ENCODE measurements around the gene BSCL2.

Gene BSCL2

GRCh38 chr11:62646825-62647608, 60.2 kb downstream of the BSCL2 start:
- no peaks in the 10 kb centered on the region for H3K27me3 ChIP-seq (ENCODE audit: insufficient read depth, low read depth)
- H3K4me3 ChIP-seq (IDR thresholded peaks at IDR 0.05; ENCODE audit: insufficient read depth, low read depth, low read length) = no peak overlapping the region
- no peaks in the 10 kb centered on the region for H4K20me1 ChIP-seq (ENCODE audit: insufficient read depth)
- H3K27ac ChIP-seq = peak overlapping the region; percentile 32; the same call in 1 of the 2 replicates
- peak overlapping the region; percentile 47; the same call in 1 of the 2 replicates for H3K4me2 ChIP-seq
- peaks cover 51% of the 10 kb centered on the region for H3K4me1 ChIP-seq (ENCODE audit: low read depth, poor library complexity, severe bottlenecking)
- no peak overlapping the region for H2AFZ ChIP-seq (ENCODE audit: low read depth)
- peaks cover 62% of the 10 kb centered on the region for H3K79me2 ChIP-seq (ENCODE audit: insufficient read depth, low read depth)
- peaks cover 7% of the 10 kb centered on the region; the same call in 1 of the 2 replicates for H3K36me3 ChIP-seq (ENCODE audit: insufficient read depth)
- H3K9ac ChIP-seq = no peak overlapping the region
- TF ChIP-seq CTCF (conservative IDR thresholded peaks at IDR 0.05; ENCODE audit: low read depth, low read length) = no peak

GRCh38 chr11:62645946-62646824, 61.0 kb downstream of the BSCL2 start, which contains the start of gene GANAB:
TSS of gene GANAB (minus strand) at chr11:62646613. CDS start at chr11:62646599, 14 bp downstream.
- Histone ChIP-seq H3K4me2 (peak within 1 kb of the TSS; percentile 86), H3K4me1 (ENCODE audit: low read depth, poor library complexity, severe bottlenecking) (peaks cover 46% of the 10 kb centered on the region), H3K79me2 (ENCODE audit: insufficient read depth, low read depth) (peaks cover 62% of the 10 kb centered on the region), H3K27me3 (ENCODE audit: insufficient read depth, low read depth) (no peaks in the 10 kb centered on the region), H2AFZ (ENCODE audit: low read depth) (peak within 1 kb of the TSS; percentile 47), H4K20me1 (ENCODE audit: insufficient read depth) (no peaks in the 10 kb centered on the region), H3K27ac (peak within 1 kb of the TSS; percentile 80), H3K9ac (peak within 1 kb of the TSS; percentile 87), H3K4me3 (IDR thresholded peaks at IDR 0.05; ENCODE audit: insufficient read depth, low read depth, low read length) (no peak within 1 kb of the TSS), H3K36me3 (ENCODE audit: insufficient read depth) (peaks cover 7% of the 10 kb centered on the region; the same call in 1 of the 2 replicates)
- no peak for TF ChIP-seq CTCF (conservative IDR thresholded peaks at IDR 0.05; ENCODE audit: low read depth, low read length)

- Histone ChIP-seq H3K79me2 (ENCODE audit: insufficient read depth, low read depth) (peaks cover 62% of the 10 kb centered on the region), H3K9ac (peak overlapping the region; percentile 87; the same call in 1 of the 2 replicates), H2AFZ (ENCODE audit: low read depth) (peak overlapping the region; percentile 47; the same call in 1 of the 2 replicates), H3K36me3 (ENCODE audit: insufficient read depth) (peaks cover 7% of the 10 kb centered on the region; the same call in 1 of the 2 replicates), H3K4me2 (peak overlapping the region; percentile 86), H3K4me3 (IDR thresholded peaks at IDR 0.05; ENCODE audit: insufficient read depth, low read depth, low read length) (no peak overlapping the region), H3K27me3 (ENCODE audit: insufficient read depth, low read depth) (no peaks in the 10 kb centered on the region), H3K27ac (peak overlapping the region; percentile 80), H3K4me1 (ENCODE audit: low read depth, poor library complexity, severe bottlenecking) (peaks cover 43% of the 10 kb centered on the region), H4K20me1 (ENCODE audit: insufficient read depth) (no peaks in the 10 kb centered on the region)
- no peak for TF ChIP-seq CTCF (conservative IDR thresholded peaks at IDR 0.05; ENCODE audit: low read depth, low read length)
Observed at GRCh38 chr11:62645671-62645945, 61.6 kb downstream of the BSCL2 start.

- no peak overlapping the region for H3K27ac ChIP-seq
- no peak overlapping the region for H3K9ac ChIP-seq
- peaks cover 7% of the 10 kb centered on the region; the same call in 1 of the 2 replicates for H3K36me3 ChIP-seq (ENCODE audit: insufficient read depth)
- H3K4me2 ChIP-seq = no peak overlapping the region
- H4K20me1 ChIP-seq (ENCODE audit: insufficient read depth) = no peaks in the 10 kb centered on the region
- H3K79me2 ChIP-seq (ENCODE audit: insufficient read depth, low read depth) = peaks cover 57% of the 10 kb centered on the region
- H2AFZ ChIP-seq (ENCODE audit: low read depth) = no peak overlapping the region
- no peak for TF ChIP-seq CTCF (conservative IDR thresholded peaks at IDR 0.05; ENCODE audit: low read depth, low read length)
- H3K4me1 ChIP-seq (ENCODE audit: low read depth, poor library complexity, severe bottlenecking) = peaks cover 42% of the 10 kb centered on the region
- no peak overlapping the region for H3K4me3 ChIP-seq (IDR thresholded peaks at IDR 0.05; ENCODE audit: insufficient read depth, low read depth, low read length)
- H3K27me3 ChIP-seq (ENCODE audit: insufficient read depth, low read depth) = no peaks in the 10 kb centered on the region
Observed at GRCh38 chr11:62644220-62644619, 63.0 kb downstream of the BSCL2 start.
